H1 (cell line): ENCODE measurements around the gene PKN1. TPM values are rescaled to one million over a fixed set of nuclear protein-coding genes. Genes with fewer than 3 reads are reported as not detected.

Source experiments
- EZH2 ChIP-seq: fragments of 200-600 bp; sonication (generic); IDR thresholded peaks from 2 replicates; pipeline ENCODE4 v1.7.1; 2012; ENCODE audit warnings: low read depth, mild to moderate bottlenecking, moderate library complexity, low read length, inconsistent platforms; ENCODE audit not compliant: severe bottlenecking
- TEAD4 ChIP-seq: IDR thresholded peaks from 2 replicates; pipeline ENCODE4 v1.6.1; 2012; ENCODE audit warnings: low read depth, low read length, inconsistent platforms, mixed read lengths
- polyA plus RNA-seq, 7 experiments: library from polyadenylated mRNA; depleted of rRNA in 3 of 7; stranded (reverse) in 5 of 7; unstranded in 2 of 7; fragments of >200 nt in 5 of 7; fragments of 200-250 nt in 2 of 7; gene quantifications; 1 replicate in 5 of 7; 2 replicates in 1 of 7; 4 replicates in 1 of 7; pipeline versions ENCODE4 v1.2.1 to v1.2.3, GENCODE V29; 2011 to 2013; ENCODE audit warnings: missing spikeins in 2 of 7, mixed read lengths in 2 of 7
- total RNA-seq: library from RNA; stranded (reverse); fragmentation: NEBNext Ultra II Directional; extraction: Animal tissue kit (Norgen Biotek cat#: 25700); gene quantifications from 2 replicates; pipeline ENCODE4 v1.2.1, GENCODE V29; 2021
- TF ChIP-seq, protein P1 (sequence below), 3 experiments: IDR thresholded peaks; 1 replicate in 2 of 3; 2 replicates in 1 of 3; pipeline versions ENCODE4 v1.5.1 to v1.6.1; 2011; ENCODE audit warnings: low read length in 3 of 3, mild to moderate bottlenecking in 3 of 3, inconsistent platforms in 2 of 3, low read depth in 1 of 3, moderate library complexity in 1 of 3; ENCODE audit not compliant: insufficient read depth in 1 of 3; ENCODE audit errors: control extremely low read depth in 1 of 3

Gene PKN1
- total and polyA plus RNA-seq, 2 of the 8 experiments (the other 6 are each of a cell fraction or from before 2014, with no cell fraction given) = 65.2 to 162 TPM

DNA sequence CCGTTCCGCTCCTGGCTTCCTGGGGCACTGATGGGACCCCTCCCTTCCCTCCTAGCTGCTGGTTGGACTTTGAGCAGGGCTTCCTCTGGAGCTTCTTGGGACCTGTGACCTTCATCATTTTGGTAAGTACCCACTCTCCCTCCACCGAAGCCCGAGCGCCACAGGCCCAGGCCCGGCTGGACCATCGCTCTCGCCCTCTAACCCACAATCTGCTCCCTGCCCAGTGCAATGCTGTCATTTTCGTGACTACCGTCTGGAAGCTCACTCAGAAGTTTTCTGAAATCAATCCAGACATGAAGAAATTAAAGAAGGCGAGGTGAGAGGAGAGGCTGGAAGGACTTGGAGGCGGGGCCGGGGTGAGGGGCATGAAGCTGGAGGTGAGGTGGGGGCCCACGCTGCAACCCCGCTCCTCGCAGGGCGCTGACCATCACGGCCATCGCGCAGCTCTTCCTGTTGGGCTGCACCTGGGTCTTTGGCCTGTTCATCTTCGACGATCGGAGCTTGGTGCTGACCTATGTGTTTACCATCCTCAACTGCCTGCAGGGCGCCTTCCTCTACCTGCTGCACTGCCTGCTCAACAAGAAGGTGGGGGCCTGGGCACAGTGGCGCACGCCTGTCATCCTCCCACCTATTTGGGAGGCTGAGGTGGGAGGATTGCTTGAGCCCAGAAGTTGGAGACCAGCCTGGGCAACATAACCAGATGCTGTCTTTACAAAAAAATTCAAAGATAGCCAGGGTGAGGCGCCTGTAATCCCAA is 26.3 kb upstream of the PKN1 start (continued):
- TF ChIP-seq, protein P1, sequence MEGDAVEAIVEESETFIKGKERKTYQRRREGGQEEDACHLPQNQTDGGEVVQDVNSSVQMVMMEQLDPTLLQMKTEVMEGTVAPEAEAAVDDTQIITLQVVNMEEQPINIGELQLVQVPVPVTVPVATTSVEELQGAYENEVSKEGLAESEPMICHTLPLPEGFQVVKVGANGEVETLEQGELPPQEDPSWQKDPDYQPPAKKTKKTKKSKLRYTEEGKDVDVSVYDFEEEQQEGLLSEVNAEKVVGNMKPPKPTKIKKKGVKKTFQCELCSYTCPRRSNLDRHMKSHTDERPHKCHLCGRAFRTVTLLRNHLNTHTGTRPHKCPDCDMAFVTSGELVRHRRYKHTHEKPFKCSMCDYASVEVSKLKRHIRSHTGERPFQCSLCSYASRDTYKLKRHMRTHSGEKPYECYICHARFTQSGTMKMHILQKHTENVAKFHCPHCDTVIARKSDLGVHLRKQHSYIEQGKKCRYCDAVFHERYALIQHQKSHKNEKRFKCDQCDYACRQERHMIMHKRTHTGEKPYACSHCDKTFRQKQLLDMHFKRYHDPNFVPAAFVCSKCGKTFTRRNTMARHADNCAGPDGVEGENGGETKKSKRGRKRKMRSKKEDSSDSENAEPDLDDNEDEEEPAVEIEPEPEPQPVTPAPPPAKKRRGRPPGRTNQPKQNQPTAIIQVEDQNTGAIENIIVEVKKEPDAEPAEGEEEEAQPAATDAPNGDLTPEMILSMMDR (IDR thresholded peaks at IDR 0.05; ENCODE audit: control extremely low read depth in 1 of 3, insufficient read depth in 1 of 3, low read depth in 1 of 3, low read length in 3 of 3) = no peak
- TF ChIP-seq TEAD4 = no peak
- TF ChIP-seq EZH2 = no peak
- TF ChIP-seq, all 59 proteins: peak for 0
